Trophoblast cell (in vitro differentiated cells and primary cell): ENCODE results near the gene SOBP.

ENCODE experiments used
- DNase-seq, 2 donors: peaks; one replicate each; pipeline ENCODE4 v3.0.0-alpha.2; 2016
- H2AFZ ChIP-seq: 2 replicates; pipeline ENCODE4 v1.6.1; 2013; ENCODE audit warnings: low read length, moderate library complexity, mild to moderate bottlenecking; ENCODE audit not compliant: insufficient read depth, poor library complexity
- H2AK5ac ChIP-seq: 2 replicates; pipeline ENCODE4 v1.6.1; 2013; ENCODE audit warnings: mild to moderate bottlenecking, low read length
- H2BK120ac ChIP-seq: 2 replicates; pipeline ENCODE4 v1.6.1; 2013; ENCODE audit warnings: low read length, mild to moderate bottlenecking, moderate library complexity; ENCODE audit not compliant: insufficient read depth, poor library complexity
- H2BK12ac ChIP-seq: 2 replicates; pipeline ENCODE4 v1.6.1; 2013; ENCODE audit warnings: mild to moderate bottlenecking, low read length, moderate library complexity
- H2BK5ac ChIP-seq: 2 replicates; pipeline ENCODE4 v1.6.1; 2013; ENCODE audit warnings: low read length, low read depth, moderate library complexity, mild to moderate bottlenecking; ENCODE audit not compliant: poor library complexity
- H3K14ac ChIP-seq: 2 replicates; pipeline ENCODE4 v1.6.1; 2013; ENCODE audit warnings: mild to moderate bottlenecking, low read length
- H3K18ac ChIP-seq: 2 replicates; pipeline ENCODE4 v1.6.1; 2013; ENCODE audit warnings: mild to moderate bottlenecking, low read length
- H3K23ac ChIP-seq: 2 replicates; pipeline ENCODE4 v1.6.1; 2013; ENCODE audit warnings: low read length
- H3K27ac ChIP-seq: 2 replicates; pipeline ENCODE4 v1.5.1; 2013; ENCODE audit warnings: low read depth, mild to moderate bottlenecking, inconsistent platforms, low read length, moderate library complexity
- H3K27me3 ChIP-seq: 2 replicates; pipeline ENCODE4 v1.6.1; 2013; ENCODE audit warnings: inconsistent platforms, mild to moderate bottlenecking, low read length, moderate library complexity; ENCODE audit not compliant: insufficient read depth
- H3K36me3 ChIP-seq, 2 experiments: 1 replicate in 1 of 2; 2 replicates in 1 of 2; pipeline ENCODE4 v1.6.1; 2013; ENCODE audit warnings: low read length in 2 of 2, mild to moderate bottlenecking in 2 of 2, moderate library complexity in 1 of 2; ENCODE audit not compliant: insufficient read depth in 2 of 2, control insufficient read depth in 1 of 2
- H3K4ac ChIP-seq: 2 replicates; pipeline ENCODE4 v1.6.1; 2013; ENCODE audit warnings: low read depth, mild to moderate bottlenecking, low read length, moderate library complexity
- H3K4me1 ChIP-seq, 2 experiments: 1 replicate in 1 of 2; 2 replicates in 1 of 2; pipeline ENCODE4 v1.6.1; 2013; ENCODE audit warnings: low read length in 2 of 2, mild to moderate bottlenecking in 2 of 2, moderate library complexity in 1 of 2; ENCODE audit not compliant: insufficient read depth in 2 of 2, control insufficient read depth in 1 of 2
- H3K4me2 ChIP-seq: 2 replicates; pipeline ENCODE4 v1.6.1; 2013; ENCODE audit warnings: inconsistent platforms, mild to moderate bottlenecking, low read length, moderate library complexity
- H3K4me3 ChIP-seq: 2 replicates; pipeline ENCODE4 v1.5.1; 2013; ENCODE audit warnings: mild to moderate bottlenecking, low read depth, low read length, inconsistent platforms
- H3K79me1 ChIP-seq: one replicate; pipeline ENCODE4 v1.6.1; 2013; ENCODE audit warnings: low read length
- H3K79me2 ChIP-seq: 2 replicates; pipeline ENCODE4 v1.6.1; 2013; ENCODE audit warnings: low read length, mild to moderate bottlenecking; ENCODE audit not compliant: control insufficient read depth, insufficient read depth, poor library complexity
- H3K9ac ChIP-seq: 2 replicates; pipeline ENCODE4 v1.6.1; 2013; ENCODE audit warnings: mild to moderate bottlenecking, low read length
- H3K9me3 ChIP-seq: 2 replicates; pipeline ENCODE4 v1.6.1; 2013; ENCODE audit warnings: low read depth, mild to moderate bottlenecking, control low read depth, inconsistent platforms, low read length; ENCODE audit not compliant: insufficient read depth
- H4K12ac ChIP-seq: 2 replicates; pipeline ENCODE4 v1.6.1; 2013; ENCODE audit warnings: low read depth, mild to moderate bottlenecking, low read length, moderate library complexity
- H4K8ac ChIP-seq: 2 replicates; pipeline ENCODE4 v1.6.1; 2013; ENCODE audit warnings: low read depth, mild to moderate bottlenecking, low read length, moderate library complexity
- H4K91ac ChIP-seq: one replicate; pipeline ENCODE4 v1.6.1; 2013; ENCODE audit warnings: low read depth, mild to moderate bottlenecking, low read length, moderate library complexity
- WGBS: extraction: QIAGEN DNeasy Blood & Tissue Kit; methylation state at CpG from one replicate; pipeline ENCODE4 v1.1.7; 2013; ENCODE audit warnings: missing lambda C conversion rate; ENCODE audit not compliant: insufficient read length, insufficient coverage; ENCODE audit errors: extremely low coverage; 5-methylcytosine and 5-hydroxymethylcytosine counted together

Gene SOBP

DNA sequence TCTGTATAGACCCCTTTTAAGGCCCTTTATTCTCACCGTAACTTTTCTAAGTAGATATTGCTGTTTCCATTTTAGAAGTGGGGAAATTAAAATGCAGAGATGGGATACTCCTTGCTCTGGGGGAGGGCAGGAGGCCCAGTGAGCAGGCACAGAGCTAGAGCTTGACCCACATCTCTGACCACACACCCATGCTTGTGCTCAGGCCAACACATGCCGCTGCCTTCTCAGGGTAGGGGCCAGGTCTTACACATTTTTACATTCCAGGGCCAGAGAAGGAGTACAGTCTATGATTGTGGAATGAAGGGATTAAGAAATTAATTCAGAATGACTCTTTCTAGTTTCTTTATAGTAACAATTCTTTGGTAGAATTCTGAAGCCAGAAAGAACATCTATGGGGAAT is 104.8 kb downstream of the SOBP start:
- Histone ChIP-seq H4K12ac (no peak overlapping the region), H2BK5ac (no peak overlapping the region), H3K18ac (no peak overlapping the region), H3K4me1 (no peaks in the 10 kb centered on the region), H4K91ac (no peak overlapping the region), H3K9ac (no peak overlapping the region), H2BK120ac (no peak overlapping the region), H3K4me2 (no peak overlapping the region), H3K79me1 (no peaks in the 10 kb centered on the region), H4K8ac (no peak overlapping the region), H3K4me3 (no peak overlapping the region), H3K4ac (no peak overlapping the region), H3K27me3 (no peaks in the 10 kb centered on the region), H2AK5ac (no peak overlapping the region), H3K36me3 (no peaks in the 10 kb centered on the region), H3K14ac (no peak overlapping the region), H3K27ac (no peak overlapping the region), H3K23ac (no peak overlapping the region), H2BK12ac (no peak overlapping the region), H3K9me3 (no peaks in the 10 kb centered on the region), H3K79me2 (no peaks in the 10 kb centered on the region), H2AFZ (no peak overlapping the region)
- DNase-seq, result peak; percentile 11 to 31
- no CpG with 5 or more reads among the region's 2 CpGs for WGBS

DNA sequence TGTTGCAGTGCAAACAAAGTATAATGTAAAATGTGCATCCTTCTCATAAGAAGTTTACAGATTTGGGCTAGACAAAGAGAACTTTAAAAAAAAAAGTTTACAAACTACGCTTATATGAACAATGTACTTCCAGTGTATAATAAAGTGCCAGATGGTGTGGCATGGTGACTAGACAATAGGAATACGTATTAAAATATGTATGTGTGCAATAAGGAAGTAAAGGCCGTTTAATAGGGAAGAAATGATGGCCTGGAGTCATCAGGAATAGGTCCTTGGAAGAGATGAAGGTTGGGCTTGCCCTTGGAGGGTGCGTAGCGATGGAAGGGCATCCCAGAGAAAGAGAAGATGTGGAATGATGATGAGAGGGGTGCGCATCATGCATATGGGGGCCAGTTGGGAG is 108.2 kb downstream of the SOBP start:
- Histone ChIP-seq H3K23ac (no peak overlapping the region), H3K4me1 (peaks cover 2 to 3% of the 10 kb centered on the region in 2 experiments), H3K36me3 (no peaks in the 10 kb centered on the region), H2BK120ac (no peak overlapping the region), H4K12ac (no peak overlapping the region), H4K91ac (no peak overlapping the region), H3K27ac (no peak overlapping the region), H3K18ac (no peak overlapping the region), H3K4me2 (no peak overlapping the region), H3K79me1 (no peaks in the 10 kb centered on the region), H3K4ac (no peak overlapping the region), H3K4me3 (no peak overlapping the region), H3K14ac (no peak overlapping the region), H3K9me3 (no peaks in the 10 kb centered on the region), H2AK5ac (no peak overlapping the region), H3K79me2 (no peaks in the 10 kb centered on the region), H4K8ac (no peak overlapping the region), H2BK12ac (no peak overlapping the region), H2BK5ac (no peak overlapping the region), H3K9ac (no peak overlapping the region), H2AFZ (no peak overlapping the region), H3K27me3 (no peaks in the 10 kb centered on the region)
- no peak for DNase-seq
- WGBS, result no CpG with 5 or more reads among the region's 6 CpGs

DNA sequence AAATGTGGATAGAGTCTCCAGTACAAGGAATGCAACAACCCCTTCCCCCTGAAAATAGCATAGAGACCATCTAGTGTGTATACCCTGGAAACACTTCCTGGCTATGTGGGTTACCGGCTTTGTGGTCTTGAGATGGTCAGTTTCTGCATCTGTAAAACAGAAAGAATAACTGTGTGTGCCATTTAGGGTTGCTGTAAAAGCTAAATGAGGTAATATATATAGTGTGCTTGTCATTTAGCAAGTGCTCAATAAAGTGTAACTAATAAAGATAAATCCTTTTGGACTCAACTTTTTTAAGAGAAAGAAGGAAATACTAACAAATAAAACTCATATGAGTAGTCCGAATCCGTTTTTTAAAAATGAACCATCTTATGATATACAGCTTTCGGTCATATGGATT is 109.1 kb downstream of the SOBP start:
- H3K4ac ChIP-seq, result no peak overlapping the region
- H3K27me3 ChIP-seq, result no peaks in the 10 kb centered on the region
- H3K18ac ChIP-seq, result no peak overlapping the region
- no CpG with 5 or more reads among the region's 4 CpGs for WGBS
- H2BK12ac ChIP-seq, result no peak overlapping the region
- H3K4me1 ChIP-seq, result peaks cover 2 to 3% of the 10 kb centered on the region in 2 experiments
- H3K23ac ChIP-seq, result no peak overlapping the region
- no peak overlapping the region for H3K9ac ChIP-seq
- no peaks in the 10 kb centered on the region for H3K9me3 ChIP-seq
- no peak overlapping the region for H4K91ac ChIP-seq
- H4K8ac ChIP-seq, result no peak overlapping the region
- no peak overlapping the region for H3K4me3 ChIP-seq
- H3K4me2 ChIP-seq, result no peak overlapping the region
- no peaks in the 10 kb centered on the region for H3K36me3 ChIP-seq
- H3K79me2 ChIP-seq, result no peaks in the 10 kb centered on the region
- H2BK120ac ChIP-seq, result no peak overlapping the region
- H4K12ac ChIP-seq, result no peak overlapping the region
- no peak overlapping the region for H2AK5ac ChIP-seq
- no peaks in the 10 kb centered on the region for H3K79me1 ChIP-seq
- no peak overlapping the region for H2BK5ac ChIP-seq
- no peak overlapping the region for H3K14ac ChIP-seq
- H2AFZ ChIP-seq, result no peak overlapping the region
- H3K27ac ChIP-seq, result no peak overlapping the region
- no peak for DNase-seq

DNA sequence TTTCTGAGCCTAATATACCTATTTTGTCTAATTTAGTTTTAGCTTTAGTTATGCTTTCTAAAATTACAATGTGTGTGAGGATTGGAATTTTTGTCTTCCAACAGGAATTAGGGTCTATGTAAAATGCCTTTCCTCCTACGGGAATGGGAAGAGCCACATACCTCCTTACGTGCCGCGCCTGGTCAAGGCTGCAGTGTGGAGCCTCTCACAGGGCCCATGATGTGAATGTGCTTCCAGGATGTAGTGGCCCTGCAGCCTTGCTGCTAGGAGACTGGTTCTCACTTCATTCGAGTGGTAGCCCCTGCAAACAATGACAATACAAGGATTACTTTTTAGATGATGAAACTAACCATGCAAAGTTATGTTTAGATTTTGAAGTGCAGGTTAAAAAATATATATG is 110.2 kb downstream of the SOBP start:
- no peak overlapping the region for H3K9ac ChIP-seq
- no peak overlapping the region for H3K27ac ChIP-seq
- peaks cover 2 to 3% of the 10 kb centered on the region in 2 experiments for H3K4me1 ChIP-seq
- no peaks in the 10 kb centered on the region for H3K79me1 ChIP-seq
- H4K8ac ChIP-seq, result no peak overlapping the region
- no peaks in the 10 kb centered on the region for H3K79me2 ChIP-seq
- H3K14ac ChIP-seq, result no peak overlapping the region
- no peak overlapping the region for H2BK5ac ChIP-seq
- H4K91ac ChIP-seq, result no peak overlapping the region
- H2AK5ac ChIP-seq, result no peak overlapping the region
- H3K4me2 ChIP-seq, result no peak overlapping the region
- no peaks in the 10 kb centered on the region for H3K36me3 ChIP-seq
- no peak overlapping the region for H3K23ac ChIP-seq
- no peak overlapping the region for H3K18ac ChIP-seq
- no CpG with 5 or more reads among the region's 5 CpGs for WGBS
- no peaks in the 10 kb centered on the region for H3K27me3 ChIP-seq
- H3K4me3 ChIP-seq, result no peak overlapping the region
- H3K4ac ChIP-seq, result no peak overlapping the region
- no peak overlapping the region for H2BK120ac ChIP-seq
- H4K12ac ChIP-seq, result no peak overlapping the region
- H2AFZ ChIP-seq, result no peak overlapping the region
- DNase-seq, result no peak
- H3K9me3 ChIP-seq, result no peaks in the 10 kb centered on the region
- no peak overlapping the region for H2BK12ac ChIP-seq
